ENCODE data around the gene NSG1. TPM values are rescaled to one million over a fixed set of nuclear protein-coding genes. Genes with fewer than 3 reads are reported as not detected.
"Not testable (repeated sequence)": the region's sequence is repeated elsewhere in the genome, so short reads cannot be mapped to it uniquely, and the experiment has no call there.

NSG1 gene
- total and polyA plus RNA-seq, 2 experiments from 2014 or later = 30.2 to 70.1 TPM

GRCh38 chr4:4347585-4347984, 39.3 kb upstream of the NSG1 start:
- no peaks in the 10 kb centered on the region for H3K9me2 ChIP-seq (replicated peaks; ENCODE audit: insufficient read depth)
- no peak overlapping the region for H3K4me2 ChIP-seq
- TF ChIP-seq EZH2 (IDR thresholded peaks at IDR 0.05; ENCODE audit: borderline replicate concordance) (no peak), EZH2phosphoT487 (IDR thresholded peaks at IDR 0.05; ENCODE audit: low read depth, severe bottlenecking, unreplicated experiment) (no peak), CTCF (IDR thresholded peaks at IDR 0.05; ENCODE audit: poor library complexity) (no peak)

GRCh38 chr4:4348585-4348984, 38.3 kb upstream of the NSG1 start:
- not testable (repeated sequence) for H3K79me2 ChIP-seq; H3K4me2 ChIP-seq; H3K36me3 ChIP-seq (replicated peaks; ENCODE audit: insufficient read depth, low read depth); H4K20me1 ChIP-seq (ENCODE audit: insufficient read depth, poor library complexity, severe bottlenecking); H2AFZ ChIP-seq; H3K27me3 ChIP-seq; H3K4me3 ChIP-seq; H3K9me3 ChIP-seq (ENCODE audit: low read depth); H3K9me2 ChIP-seq (replicated peaks; ENCODE audit: insufficient read depth); DNase-seq (ENCODE audit: low spot score); H3K4me1 ChIP-seq (ENCODE audit: insufficient read depth); H3K27ac ChIP-seq
- WGBS (ENCODE audit: low lambda C conversion rate, missing lambda C conversion rate) = 91% methylated on average over 9 of the region's 9 CpGs

More at GRCh38 chr4:4347585-4347984, 39.3 kb upstream of the NSG1 start:
- Histone ChIP-seq H3K27me3 (no peaks in the 10 kb centered on the region), H4K20me1 (ENCODE audit: insufficient read depth, poor library complexity, severe bottlenecking) (no peaks in the 10 kb centered on the region), H3K4me1 (ENCODE audit: insufficient read depth) (no peaks in the 10 kb centered on the region), H3K4me3 (no peak overlapping the region), H3K27ac (no peak overlapping the region), H3K79me2 (no peaks in the 10 kb centered on the region), H3K36me3 (replicated peaks; ENCODE audit: insufficient read depth, low read depth) (no peaks in the 10 kb centered on the region), H2AFZ (no peak overlapping the region), H3K9me3 (ENCODE audit: low read depth) (no peaks in the 10 kb centered on the region)
- 23% methylated on average over 1 of the region's 1 CpG for WGBS (ENCODE audit: low lambda C conversion rate, missing lambda C conversion rate)
- DNase-seq (ENCODE audit: low spot score) = no peak

- Histone ChIP-seq H3K9me2 (replicated peaks; ENCODE audit: insufficient read depth) (no peaks in the 10 kb centered on the region), H3K79me2 (no peaks in the 10 kb centered on the region)
Observed at GRCh38 chr4:4349867-4350266, 37.0 kb upstream of the NSG1 start.

GRCh38 chr4:4350909-4351308, 36.0 kb upstream of the NSG1 start:
- H3K79me2 ChIP-seq = no peaks in the 10 kb centered on the region
- no peak overlapping the region for H2AFZ ChIP-seq
- H3K27me3 ChIP-seq = no peaks in the 10 kb centered on the region
- H3K36me3 ChIP-seq (replicated peaks; ENCODE audit: insufficient read depth, low read depth) = no peaks in the 10 kb centered on the region
- H4K20me1 ChIP-seq (ENCODE audit: insufficient read depth, poor library complexity, severe bottlenecking) = no peaks in the 10 kb centered on the region
- H3K4me3 ChIP-seq = no peak overlapping the region
- H3K9me2 ChIP-seq (replicated peaks; ENCODE audit: insufficient read depth) = no peaks in the 10 kb centered on the region
- no peaks in the 10 kb centered on the region for H3K9me3 ChIP-seq (ENCODE audit: low read depth)
- no peak overlapping the region for H3K27ac ChIP-seq
- TF ChIP-seq EZH2 (IDR thresholded peaks at IDR 0.05; ENCODE audit: borderline replicate concordance) = no peak
- TF ChIP-seq EZH2phosphoT487 (IDR thresholded peaks at IDR 0.05; ENCODE audit: low read depth, severe bottlenecking, unreplicated experiment) = no peak
- no peak for TF ChIP-seq CTCF (IDR thresholded peaks at IDR 0.05; ENCODE audit: poor library complexity)
- no peak for DNase-seq (ENCODE audit: low spot score)
- H3K4me1 ChIP-seq (ENCODE audit: insufficient read depth) = no peaks in the 10 kb centered on the region
- WGBS (ENCODE audit: low lambda C conversion rate, missing lambda C conversion rate) = 89% methylated on average over 4 of the region's 4 CpGs
- no peak overlapping the region for H3K4me2 ChIP-seq

More at GRCh38 chr4:4349867-4350266, 37.0 kb upstream of the NSG1 start:
- Histone ChIP-seq H3K36me3 (replicated peaks; ENCODE audit: insufficient read depth, low read depth) (no peaks in the 10 kb centered on the region), H3K4me3 (no peak overlapping the region), H3K9me3 (ENCODE audit: low read depth) (no peaks in the 10 kb centered on the region), H3K27me3 (no peaks in the 10 kb centered on the region), H3K4me1 (ENCODE audit: insufficient read depth) (no peaks in the 10 kb centered on the region), H2AFZ (no peak overlapping the region), H3K27ac (no peak overlapping the region), H4K20me1 (ENCODE audit: insufficient read depth, poor library complexity, severe bottlenecking) (no peaks in the 10 kb centered on the region), H3K4me2 (no peak overlapping the region)
- no peak for DNase-seq (ENCODE audit: low spot score)
- 66% methylated on average over 3 of the region's 3 CpGs for WGBS (ENCODE audit: low lambda C conversion rate, missing lambda C conversion rate)
- TF ChIP-seq CTCF (IDR thresholded peaks at IDR 0.05; ENCODE audit: poor library complexity) (no peak), EZH2 (IDR thresholded peaks at IDR 0.05; ENCODE audit: borderline replicate concordance) (no peak), EZH2phosphoT487 (IDR thresholded peaks at IDR 0.05; ENCODE audit: low read depth, severe bottlenecking, unreplicated experiment) (no peak)
